ENCODE data around the gene NXPE3.

DNA sequence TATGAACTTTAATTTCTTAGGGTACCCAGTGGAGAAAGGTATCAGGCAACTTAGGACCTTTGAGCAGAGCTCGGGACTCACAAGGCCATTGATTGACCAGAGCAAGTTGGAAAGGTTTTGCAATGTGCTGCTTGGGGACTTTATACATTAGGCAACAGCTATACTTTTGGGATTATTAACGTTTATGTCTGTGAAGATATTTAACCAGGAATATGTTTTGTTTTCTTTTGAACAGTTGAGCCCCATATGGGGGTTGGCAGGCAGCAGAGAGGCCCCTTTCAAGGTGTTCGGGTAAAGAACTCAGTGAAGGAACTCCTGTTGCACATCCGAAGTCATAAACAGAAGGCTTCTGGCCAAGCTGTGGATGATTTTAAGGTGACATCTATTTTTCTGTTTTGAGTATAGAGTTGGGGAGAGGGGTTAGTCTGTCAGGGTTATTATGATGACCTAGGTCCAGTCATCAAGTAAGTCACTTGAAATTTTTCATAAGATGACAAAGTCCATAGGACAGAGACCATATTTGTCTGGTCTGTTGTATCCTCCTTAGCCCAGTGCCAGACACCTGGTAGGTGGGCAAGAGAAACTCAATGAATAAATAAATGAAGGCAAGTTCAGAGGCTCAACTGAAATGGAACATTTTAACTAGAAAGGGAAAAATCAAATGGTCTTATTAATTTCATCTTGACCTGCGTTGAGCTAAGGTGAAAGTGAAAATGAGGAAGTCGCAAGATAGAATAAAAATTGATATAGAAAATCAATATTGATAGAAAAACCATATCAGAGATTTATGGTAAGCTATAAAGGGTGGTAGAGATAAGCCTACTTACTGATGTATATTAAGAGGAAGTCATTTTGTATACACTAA, 73.1 kb downstream of the NXPE3 start:
- TF ChIP-seq POLR2A (IDR thresholded peaks at IDR 0.05), result no peak
- TF ChIP-seq, protein P1, sequence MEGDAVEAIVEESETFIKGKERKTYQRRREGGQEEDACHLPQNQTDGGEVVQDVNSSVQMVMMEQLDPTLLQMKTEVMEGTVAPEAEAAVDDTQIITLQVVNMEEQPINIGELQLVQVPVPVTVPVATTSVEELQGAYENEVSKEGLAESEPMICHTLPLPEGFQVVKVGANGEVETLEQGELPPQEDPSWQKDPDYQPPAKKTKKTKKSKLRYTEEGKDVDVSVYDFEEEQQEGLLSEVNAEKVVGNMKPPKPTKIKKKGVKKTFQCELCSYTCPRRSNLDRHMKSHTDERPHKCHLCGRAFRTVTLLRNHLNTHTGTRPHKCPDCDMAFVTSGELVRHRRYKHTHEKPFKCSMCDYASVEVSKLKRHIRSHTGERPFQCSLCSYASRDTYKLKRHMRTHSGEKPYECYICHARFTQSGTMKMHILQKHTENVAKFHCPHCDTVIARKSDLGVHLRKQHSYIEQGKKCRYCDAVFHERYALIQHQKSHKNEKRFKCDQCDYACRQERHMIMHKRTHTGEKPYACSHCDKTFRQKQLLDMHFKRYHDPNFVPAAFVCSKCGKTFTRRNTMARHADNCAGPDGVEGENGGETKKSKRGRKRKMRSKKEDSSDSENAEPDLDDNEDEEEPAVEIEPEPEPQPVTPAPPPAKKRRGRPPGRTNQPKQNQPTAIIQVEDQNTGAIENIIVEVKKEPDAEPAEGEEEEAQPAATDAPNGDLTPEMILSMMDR (IDR thresholded peaks at IDR 0.05), result no peak
